Measurements from ENCODE around the gene ADRA2C.
"Not testable (repeated sequence)": the region's sequence is repeated elsewhere in the genome, so short reads cannot be mapped to it uniquely, and the experiment has no call there.

Gene ADRA2C

GRCh38 chr4:3813151-3814052, 47.2 kb downstream of the ADRA2C start:
- ChIA-PET POLR2A (no interaction called here), CTCF (interaction anchor here (0.6 to 1.2 kb wide), 2 partner anchors 13 to 47 kb away, joined by 3 read pairs; no protein-coding TSS in a partner anchor)
- no peak for DNase-seq (ENCODE audit: extremely low spot score)
- TF ChIP-seq CTCF (IDR thresholded peaks at IDR 0.05; ENCODE audit: control extremely low read depth, extremely low read depth, low read depth, missing control alignments) = no peak

GRCh38 chr4:3814053-3814570, 47.9 kb downstream of the ADRA2C start:
- DNase-seq (ENCODE audit: extremely low spot score) = no peak
- CTCF ChIA-PET = no interaction called here
- TF ChIP-seq CTCF (IDR thresholded peaks at IDR 0.05; ENCODE audit: control extremely low read depth, extremely low read depth, low read depth, missing control alignments) = no peak
- POLR2A ChIA-PET = no interaction called here

- DNase-seq (ENCODE audit: extremely low spot score); POLR2A ChIA-PET: not testable (repeated sequence)
- CTCF ChIA-PET = interaction anchor here (1.0 kb wide), 1 partner anchor 15 kb away, joined by 3 read pairs; no protein-coding TSS in a partner anchor
These were observed 48.7 kb downstream of the ADRA2C start for GRCh38 chr4:3814838-3815237.

GRCh38 chr4:3816256-3816825, 50.2 kb downstream of the ADRA2C start:
- no peak for TF ChIP-seq CTCF (IDR thresholded peaks at IDR 0.05; ENCODE audit: control extremely low read depth, extremely low read depth, low read depth, missing control alignments)
- no peak for DNase-seq (ENCODE audit: extremely low spot score)
- ChIA-PET CTCF (interaction anchor here (1.0 to 1.4 kb wide), 2 partner anchors 11 to 36 kb away, joined by 3 read pairs; no protein-coding TSS in a partner anchor), POLR2A (no interaction called here)

GRCh38 chr4:3816983-3817960, 51.1 kb downstream of the ADRA2C start:
- ChIA-PET POLR2A (no interaction called here), CTCF (interaction anchor here (1.4 kb wide), 1 partner anchor 10 kb away, joined by 3 read pairs; no protein-coding TSS in a partner anchor)
- no peak for TF ChIP-seq CTCF (IDR thresholded peaks at IDR 0.05; ENCODE audit: control extremely low read depth, extremely low read depth, low read depth, missing control alignments)
- DNase-seq (ENCODE audit: extremely low spot score) = no peak
